ENCODE measurements around the gene PLXDC2. TPM values are rescaled to one million over a fixed set of nuclear protein-coding genes. Genes with fewer than 3 reads are reported as not detected.

The PLXDC2 gene
- total RNA-seq, 1 experiment from 2014 or later, result 38.7 TPM

DNA sequence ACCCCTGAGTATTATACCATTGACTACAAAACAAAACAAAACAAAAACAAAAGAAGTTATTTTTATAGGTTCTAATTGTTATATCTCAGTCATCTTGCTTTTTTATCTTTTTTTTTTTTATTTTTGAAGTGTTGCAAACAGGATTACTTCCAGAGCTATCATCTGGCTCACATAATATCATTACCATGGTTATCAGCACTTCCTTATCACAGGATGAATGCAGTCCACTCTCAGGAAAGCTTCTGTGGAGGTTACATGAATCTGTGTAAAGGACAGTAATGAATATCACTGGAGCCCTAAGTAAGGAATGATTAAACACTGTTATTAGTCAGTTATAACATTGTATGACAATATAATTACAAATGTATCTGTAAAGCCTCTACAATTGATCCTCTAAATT is 451.5 kb downstream of the PLXDC2 start:
- Histone ChIP-seq H3K4ac (ENCODE audit: low read depth, low read length) (no peak overlapping the region), H3K9me3 (ENCODE audit: control insufficient read depth, low read depth, low read length) (no peaks in the 10 kb centered on the region), H2AFZ (ENCODE audit: low read length) (no peak overlapping the region), H3K56ac (ENCODE audit: insufficient read length, low read depth, low read length) (no peak overlapping the region), H3K27me3 (ENCODE audit: insufficient read depth, low read length) (no peaks in the 10 kb centered on the region), H4K8ac (replicated peaks; ENCODE audit: insufficient read length, low read depth, low read length) (no peak overlapping the region), H3K9ac (ENCODE audit: extremely low read depth, insufficient read length, low read length) (no peak overlapping the region), H4K91ac (ENCODE audit: insufficient read length, low read depth, low read length) (no peak overlapping the region), H2BK5ac (ENCODE audit: insufficient read length, low read length) (no peak overlapping the region), H3K79me2 (ENCODE audit: insufficient read depth, low read length) (no peaks in the 10 kb centered on the region), H2BK12ac (ENCODE audit: insufficient read length, low read depth, low read length) (no peak overlapping the region), H3K18ac (ENCODE audit: insufficient read length, low read depth, low read length) (no peak overlapping the region), H4K20me1 (ENCODE audit: control insufficient read depth, insufficient read depth, insufficient read length) (no peaks in the 10 kb centered on the region), H2BK15ac (ENCODE audit: low read depth, low read length) (no peak overlapping the region), H3K4me2 (ENCODE audit: insufficient read depth, insufficient read length, low read length) (no peak overlapping the region), H3K79me1 (ENCODE audit: insufficient read depth, low read depth, low read length, poor library complexity, severe bottlenecking) (no peaks in the 10 kb centered on the region), H2BK120ac (ENCODE audit: low read depth, low read length, poor library complexity, severe bottlenecking) (no peak overlapping the region), H3K23me2 (ENCODE audit: insufficient read length, low read depth, low read length, poor library complexity, severe bottlenecking) (no peaks in the 10 kb centered on the region), H3K23ac (ENCODE audit: insufficient read length, low read depth, low read length) (no peak overlapping the region), H4K5ac (ENCODE audit: insufficient read length, low read depth, low read length) (no peak overlapping the region), H3T11ph (ENCODE audit: low read length) (no peak overlapping the region), H3K14ac (ENCODE audit: insufficient read depth, low read length) (no peak overlapping the region), H3K27ac (ENCODE audit: insufficient read length, low read depth, low read length) (no peak overlapping the region), H2BK20ac (ENCODE audit: low read depth, low read length, poor library complexity, severe bottlenecking) (no peak overlapping the region), H3K4me1 (ENCODE audit: insufficient read depth, low read length) (no peaks in the 10 kb centered on the region), H2AK5ac (ENCODE audit: insufficient read length, low read length) (no peak overlapping the region)
- TF ChIP-seq, protein P1, sequence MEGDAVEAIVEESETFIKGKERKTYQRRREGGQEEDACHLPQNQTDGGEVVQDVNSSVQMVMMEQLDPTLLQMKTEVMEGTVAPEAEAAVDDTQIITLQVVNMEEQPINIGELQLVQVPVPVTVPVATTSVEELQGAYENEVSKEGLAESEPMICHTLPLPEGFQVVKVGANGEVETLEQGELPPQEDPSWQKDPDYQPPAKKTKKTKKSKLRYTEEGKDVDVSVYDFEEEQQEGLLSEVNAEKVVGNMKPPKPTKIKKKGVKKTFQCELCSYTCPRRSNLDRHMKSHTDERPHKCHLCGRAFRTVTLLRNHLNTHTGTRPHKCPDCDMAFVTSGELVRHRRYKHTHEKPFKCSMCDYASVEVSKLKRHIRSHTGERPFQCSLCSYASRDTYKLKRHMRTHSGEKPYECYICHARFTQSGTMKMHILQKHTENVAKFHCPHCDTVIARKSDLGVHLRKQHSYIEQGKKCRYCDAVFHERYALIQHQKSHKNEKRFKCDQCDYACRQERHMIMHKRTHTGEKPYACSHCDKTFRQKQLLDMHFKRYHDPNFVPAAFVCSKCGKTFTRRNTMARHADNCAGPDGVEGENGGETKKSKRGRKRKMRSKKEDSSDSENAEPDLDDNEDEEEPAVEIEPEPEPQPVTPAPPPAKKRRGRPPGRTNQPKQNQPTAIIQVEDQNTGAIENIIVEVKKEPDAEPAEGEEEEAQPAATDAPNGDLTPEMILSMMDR (conservative IDR thresholded peaks at IDR 0.05), result no peak
- no peak for DNase-seq
- Mint-ChIP-seq H3K9me3 (peaks cover 3 to 6% of the 10 kb centered on the region in 2 experiments; a peak in 4 of 5 replicates), H3K4me1 (peaks cover 6 to 13% of the 10 kb centered on the region in 2 experiments), H3K27ac (no peak overlapping the region; a peak in 1 of 7 replicates), H3K27me3 (ENCODE audit: low read depth) (no peaks in the 10 kb centered on the region), H3K4me3 (no peak overlapping the region), H3K36me3 (ENCODE audit: insufficient read depth in 1 of 3, low read depth in 3 of 3) (peaks cover 6 to 7% (median 7%) of the 10 kb centered on the region in 3 experiments; a peak in 6 of 7 replicates)

Data from H9 (cell line).